Smooth muscle cell (in vitro differentiated cells): ENCODE results near the gene MGLL. TPM values are rescaled to one million over a fixed set of nuclear protein-coding genes. Genes with fewer than 3 reads are reported as not detected.

Source experiments
- DNase-seq: peaks from one replicate; lab custom pipeline; 2025; ENCODE audit not compliant: unreplicated experiment; lab: John Stamatoyannopoulos, UW
- H2AFZ ChIP-seq: fragments of 200-600 bp; sonication (generic); 2 replicates; pipeline ENCODE4 v1.6.0; 2016; ENCODE audit warnings: antibody characterized with exemption, low read depth, mild to moderate bottlenecking
- H3F3A ChIP-seq: fragments of 200-600 bp; sonication (generic); 2 replicates; pipeline ENCODE4 v1.6.0; 2017; ENCODE audit warnings: antibody characterized with exemption, low read depth
- H3K27ac ChIP-seq: fragments of 200-600 bp; sonication (generic); 2 replicates; pipeline ENCODE4 v1.5.1; 2016; ENCODE audit warnings: low read depth, mild to moderate bottlenecking
- H3K27me3 ChIP-seq: fragments of 200-600 bp; sonication (generic); 2 replicates; pipeline ENCODE4 v1.6.1; 2016; ENCODE audit warnings: low read depth, mild to moderate bottlenecking
- H3K36me3 ChIP-seq: fragments of 200-600 bp; sonication (generic); 2 replicates; pipeline ENCODE4 v1.5.1; 2016; ENCODE audit warnings: low read depth
- H3K4me1 ChIP-seq: fragments of 200-600 bp; sonication (generic); 2 replicates; pipeline ENCODE4 v1.5.1; 2016; ENCODE audit warnings: low read depth
- H3K4me2 ChIP-seq: fragments of 200-600 bp; sonication (generic); 2 replicates; pipeline ENCODE4 v1.6.0; 2016; ENCODE audit warnings: mild to moderate bottlenecking
- H3K4me3 ChIP-seq: fragments of 200-600 bp; sonication (generic); 2 replicates; pipeline ENCODE4 v1.5.1; 2016; ENCODE audit warnings: mild to moderate bottlenecking
- H3K79me2 ChIP-seq: fragments of 200-600 bp; sonication (generic); 2 replicates; pipeline ENCODE4 v1.6.0; 2016; ENCODE audit warnings: low read depth, mild to moderate bottlenecking
- H3K9ac ChIP-seq: fragments of 200-600 bp; sonication (generic); 2 replicates; pipeline ENCODE4 v1.6.0; 2016; ENCODE audit warnings: low read depth
- H3K9me3 ChIP-seq: fragments of 200-600 bp; sonication (generic); replicated peaks from 2 replicates; pipeline ENCODE4 v1.5.1; 2016; ENCODE audit warnings: low read depth
- H4K20me1 ChIP-seq: fragments of 200-600 bp; sonication (generic); 2 replicates; pipeline ENCODE4 v1.6.0; 2016; ENCODE audit warnings: low read depth
- CTCF ChIP-seq: fragments of 200-600 bp; sonication (generic); IDR thresholded peaks from 2 replicates; pipeline ENCODE4 v1.5.1; 2017; ENCODE audit warnings: borderline replicate concordance, mild to moderate bottlenecking, antibody characterized with exemption; ENCODE audit not compliant: insufficient read depth, poor library complexity, severe bottlenecking
- WGBS: methylation state at CpG from one replicate; pipeline ENCODE4 v1.1.7; 2016; ENCODE audit warnings: low lambda C conversion rate; 5-methylcytosine and 5-hydroxymethylcytosine counted together
- polyA plus RNA-seq: library from polyadenylated mRNA; unstranded; fragments of >200 nt; fragmentation: Nextera tagmentation; extraction: Ambion mirVana; gene quantifications from 2 replicates; pipeline ENCODE4 v1.2.1, GENCODE V29; 2016
- total RNA-seq: library from RNA; depleted of rRNA; stranded (reverse); fragments of >200 nt; gene quantifications from 2 replicates; pipeline ENCODE4 v1.2.3, GENCODE V29; 2014

Gene MGLL
- total and polyA plus RNA-seq, 2 experiments from 2014 or later: 13.6 to 22.5 TPM

GRCh38 chr3:127639173-127640041 lies 182.9 kb downstream of the MGLL start:
- 79% methylated on average over 5 of the region's 5 CpGs for WGBS
- Histone ChIP-seq H3F3A (no peaks in the 10 kb centered on the region), H3K4me1 (no peaks in the 10 kb centered on the region), H3K36me3 (no peaks in the 10 kb centered on the region), H3K9ac (no peak overlapping the region), H4K20me1 (no peaks in the 10 kb centered on the region), H3K4me2 (no peak overlapping the region), H3K4me3 (no peak overlapping the region), H3K27ac (no peak overlapping the region), H2AFZ (no peak overlapping the region), H3K27me3 (no peaks in the 10 kb centered on the region), H3K79me2 (no peaks in the 10 kb centered on the region), H3K9me3 (no peaks in the 10 kb centered on the region)
- DNase-seq: no peak
- TF ChIP-seq CTCF: no peak

Other genes starting within 250 kb of the MGLL start
- 21.6 and 25.9 TPM in 2 replicates for gene TPRA1, start 231.8 kb downstream of the MGLL start, total RNA-seq
- 33.0 and 43.5 TPM in 2 replicates for gene TPRA1, start 231.8 kb downstream of the MGLL start, polyA plus RNA-seq
- 16.4 and 18.0 TPM in 2 replicates for gene MCM2, start 224.1 kb downstream of the MGLL start, total RNA-seq
- 16.3 and 16.6 TPM in 2 replicates for gene MCM2, start 224.1 kb downstream of the MGLL start, polyA plus RNA-seq
- 4.1 and 4.2 TPM in 2 replicates for gene PODXL2, start 193.3 kb downstream of the MGLL start, total RNA-seq
- gene PODXL2, start 193.3 kb downstream of the MGLL start, polyA plus RNA-seq: 6.0 and 9.7 TPM in 2 replicates
- 2.8 and 5.7 TPM in 2 replicates for gene ABTB1, start 149.6 kb downstream of the MGLL start, total RNA-seq
- 14.0 and 17.9 TPM in 2 replicates for gene ABTB1, start 149.6 kb downstream of the MGLL start, polyA plus RNA-seq
- gene KBTBD12, start 92.7 kb upstream of the MGLL start, total RNA-seq: not detected in 2 replicates
- not detected in 2 replicates for gene KBTBD12, start 92.7 kb upstream of the MGLL start, polyA plus RNA-seq
- 324 and 385 TPM in 2 replicates for gene SEC61A1, start 229.9 kb upstream of the MGLL start, total RNA-seq
- gene SEC61A1, start 229.9 kb upstream of the MGLL start, polyA plus RNA-seq: 310 and 392 TPM in 2 replicates